HG02588 (cell line): ENCODE measurements around the gene TMEM9B.

Experiments
- ATAC-seq: cut with Tn5 transposase; IDR thresholded peaks from one replicate; pipeline ENCODE4 v1.9.1; 2021; ENCODE audit warnings: mild to moderate bottlenecking, moderate library complexity; ENCODE audit not compliant: unreplicated experiment

The TMEM9B gene

DNA sequence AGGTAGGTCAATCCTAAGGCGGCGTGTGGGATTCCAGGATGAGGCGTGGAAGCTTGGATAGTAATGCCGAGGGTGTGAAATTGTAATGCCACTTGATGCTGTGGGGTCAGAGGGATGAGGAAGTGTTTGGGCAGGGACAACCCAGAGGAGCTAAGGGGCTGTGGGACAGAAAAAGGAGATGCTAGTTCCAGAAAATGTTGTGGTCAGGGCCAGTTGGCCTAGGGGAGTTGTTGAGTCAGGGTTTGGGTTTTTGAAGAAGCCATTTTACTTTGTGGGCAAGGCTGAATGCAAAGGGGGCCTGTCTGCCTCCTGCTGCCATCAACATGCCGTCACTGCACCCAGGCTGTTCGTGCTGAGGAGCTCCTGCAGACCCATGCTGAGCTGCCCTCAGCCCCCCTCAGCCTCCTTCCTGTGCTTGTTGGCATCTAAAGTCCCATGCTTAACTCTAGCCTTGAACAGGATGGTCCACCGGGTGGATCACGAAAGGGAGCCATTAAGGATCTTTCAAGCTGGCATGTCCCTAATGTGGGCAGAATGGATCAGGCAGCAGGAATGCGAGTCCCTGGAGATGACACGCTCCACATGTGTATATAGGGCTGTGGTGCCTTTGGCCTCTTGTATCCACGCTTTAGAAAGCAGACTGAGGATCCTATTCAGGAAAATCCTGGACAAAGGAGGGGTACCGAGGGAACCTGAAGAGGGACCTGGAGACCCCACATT is 33.6 kb downstream of the TMEM9B start:
- ATAC-seq, result no peak

DNA sequence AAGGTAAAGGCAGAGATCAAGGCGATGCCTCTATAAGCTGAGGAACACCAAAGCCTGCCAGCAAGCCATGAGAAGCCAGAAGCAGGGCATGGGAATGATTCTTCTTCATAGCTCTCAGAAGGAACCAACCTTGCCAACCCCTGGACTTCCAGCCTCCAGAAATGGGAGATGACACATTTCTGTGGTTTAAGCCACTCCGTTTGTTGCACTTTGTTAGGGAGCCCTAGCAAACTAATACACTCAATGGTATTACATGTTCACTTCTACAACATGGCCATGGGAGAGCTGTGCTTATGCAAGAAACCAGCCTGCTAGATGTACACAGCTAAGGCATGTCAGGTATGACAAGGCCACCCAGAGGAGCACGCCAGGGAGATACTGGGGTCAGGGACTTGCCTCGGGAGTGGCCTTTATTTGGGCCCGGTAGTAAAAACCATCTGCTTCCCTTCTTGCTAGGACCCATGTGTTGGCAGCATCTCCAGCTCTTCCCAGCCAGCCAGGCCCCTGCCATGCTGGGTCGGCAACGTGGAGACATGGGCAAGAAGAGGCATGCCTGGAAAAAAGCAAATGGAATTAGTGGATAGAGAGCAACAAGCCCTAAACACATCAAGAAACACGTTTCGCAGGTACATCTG is 35.1 kb downstream of the TMEM9B start:
- no peak for ATAC-seq

DNA sequence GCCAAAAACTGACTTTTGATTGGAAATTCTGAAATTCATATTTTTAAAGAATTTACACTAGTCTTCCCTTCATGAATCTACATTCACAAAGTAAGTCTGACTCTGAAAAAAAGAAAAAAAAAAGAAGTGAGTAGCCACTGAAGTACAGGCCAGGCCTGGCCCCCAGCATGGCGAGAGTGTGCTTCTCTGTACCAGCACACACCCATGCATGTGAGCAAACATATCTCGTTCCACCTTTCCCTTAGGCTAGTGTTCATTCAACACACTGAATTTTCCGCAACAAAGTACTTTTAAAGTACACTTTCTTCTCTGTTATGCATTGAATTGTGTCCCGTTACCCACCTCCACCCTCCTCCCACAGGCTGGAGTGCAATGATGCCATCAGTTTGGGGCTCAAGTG is 36.0 kb downstream of the TMEM9B start:
- ATAC-seq, result no peak

DNA sequence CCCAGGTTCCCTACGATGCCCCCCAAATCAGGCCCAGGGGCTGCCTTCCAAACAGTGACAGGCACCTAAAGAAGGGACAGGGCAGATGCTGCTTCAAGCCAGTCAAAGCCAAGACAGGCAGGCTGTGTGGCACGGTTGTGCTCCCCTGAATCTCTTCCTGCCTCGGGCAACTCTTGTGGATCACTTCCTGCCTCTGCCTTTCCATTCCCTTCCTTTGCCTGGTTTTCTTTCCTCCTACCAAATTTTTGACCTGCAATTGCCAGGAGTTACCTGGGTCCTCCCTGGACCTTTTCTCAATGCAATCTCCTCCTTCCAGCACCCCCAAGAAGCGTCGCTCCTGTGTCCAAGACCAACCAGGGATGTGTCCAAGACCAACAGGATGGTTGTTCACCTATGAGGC is 37.0 kb downstream of the TMEM9B start:
- no peak for ATAC-seq

DNA sequence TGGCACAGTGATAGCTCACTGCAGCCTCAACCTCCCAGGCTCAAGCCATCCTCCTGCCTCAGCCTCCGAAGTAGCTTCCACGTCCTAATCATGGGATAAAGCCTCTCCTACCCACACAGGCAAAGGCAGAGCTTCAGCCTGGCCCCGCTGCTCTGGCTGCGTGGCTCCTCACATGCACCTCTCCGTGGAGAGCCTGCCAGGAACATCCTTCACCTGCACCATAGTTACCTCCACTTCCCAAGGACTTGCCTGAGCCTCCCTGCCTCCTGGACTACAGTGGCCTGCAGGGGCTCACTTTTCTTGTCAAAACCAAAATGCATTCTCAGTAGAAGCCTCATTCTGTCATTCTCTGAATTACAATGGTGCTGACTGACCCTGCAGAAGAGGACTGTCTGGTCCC is 38.0 kb downstream of the TMEM9B start:
- no peak for ATAC-seq

DNA sequence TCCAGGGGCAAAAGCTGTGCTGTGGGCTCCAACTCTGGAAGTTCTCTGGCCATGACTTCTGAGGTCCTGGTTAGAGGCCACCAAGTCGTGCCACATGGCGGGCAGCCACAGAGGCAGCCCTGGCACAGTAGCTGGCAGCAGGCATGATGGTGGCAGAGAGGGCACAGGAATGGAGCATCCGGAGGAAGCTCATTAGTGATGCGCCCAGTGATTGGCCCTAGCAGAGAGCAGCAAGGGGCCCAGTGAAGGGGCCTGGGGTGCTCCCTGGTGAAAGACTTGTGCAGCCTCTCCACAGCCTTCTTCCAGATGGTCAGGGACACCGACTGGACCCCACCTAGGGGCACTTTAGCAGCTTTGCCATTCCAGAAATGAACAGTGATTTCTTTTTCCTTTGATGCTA is 38.5 kb downstream of the TMEM9B start:
- no peak for ATAC-seq

DNA sequence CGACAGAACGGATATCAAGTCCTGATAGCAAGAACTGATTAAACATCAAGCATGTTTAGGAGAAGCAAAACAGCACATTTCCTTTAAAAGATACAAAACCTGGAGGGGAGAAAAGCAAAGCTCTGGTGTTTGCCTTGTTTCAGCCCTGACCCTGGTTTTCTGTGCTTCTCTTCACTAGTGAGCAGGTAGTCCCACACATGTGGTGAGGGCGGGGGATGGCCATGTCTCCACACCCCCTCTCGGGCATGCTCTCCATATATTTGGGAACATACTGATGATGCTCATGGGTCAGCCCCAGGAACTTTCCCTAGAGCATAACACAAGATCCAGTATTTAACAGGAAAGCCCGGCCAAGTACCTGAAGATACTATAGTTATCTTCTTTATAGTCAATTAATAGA is 41.6 kb downstream of the TMEM9B start:
- no peak for ATAC-seq

DNA sequence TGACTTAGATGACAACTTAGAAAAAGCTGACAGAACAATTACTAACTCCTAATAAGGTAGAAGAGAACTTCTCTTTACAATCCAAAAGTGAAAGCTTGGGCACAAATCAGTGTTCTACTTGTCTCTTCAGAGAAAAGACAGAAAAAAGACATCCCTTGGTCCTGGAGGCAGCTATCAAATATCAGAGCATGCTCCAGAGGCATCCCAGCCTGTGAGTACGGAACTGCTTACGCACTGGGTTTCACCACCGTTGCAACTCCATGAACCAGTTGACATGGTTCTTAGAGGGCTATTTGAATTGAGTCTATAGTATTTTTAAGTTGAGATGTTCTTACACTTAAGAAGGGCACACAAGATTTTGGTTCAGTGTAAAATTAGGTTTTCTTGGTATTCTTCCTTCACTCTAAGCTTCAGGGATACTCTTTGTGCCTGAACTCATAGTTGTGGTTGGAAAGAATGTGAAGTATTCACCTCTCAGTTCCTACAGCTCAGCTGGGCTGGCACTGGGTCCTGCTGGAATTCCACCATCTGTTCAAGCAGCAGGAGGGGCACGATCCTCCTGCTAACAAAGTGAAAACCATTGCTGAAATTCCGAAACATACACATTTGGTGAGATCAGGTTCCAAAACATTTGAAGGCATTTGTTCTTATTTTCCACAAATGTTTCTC is 47.0 kb downstream of the TMEM9B start:
- no peak for ATAC-seq

DNA sequence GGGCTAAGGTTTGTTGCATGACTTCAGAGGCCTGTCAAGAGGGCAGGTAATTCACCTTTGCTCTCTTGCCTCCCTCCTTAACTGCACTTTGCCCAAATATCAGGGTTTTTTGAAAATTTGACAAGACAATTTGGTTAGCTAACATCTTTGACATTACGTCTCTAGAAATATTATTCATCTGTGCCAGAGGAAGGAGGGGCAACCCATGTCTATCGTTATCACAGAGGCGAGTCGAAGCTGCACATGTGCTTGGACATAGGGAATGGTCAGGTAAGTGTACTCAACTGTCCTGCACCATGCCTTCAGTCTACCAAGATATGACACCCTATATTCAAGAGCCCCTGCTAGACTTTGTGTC is 49.6 kb downstream of the TMEM9B start:
- no peak for ATAC-seq

DNA sequence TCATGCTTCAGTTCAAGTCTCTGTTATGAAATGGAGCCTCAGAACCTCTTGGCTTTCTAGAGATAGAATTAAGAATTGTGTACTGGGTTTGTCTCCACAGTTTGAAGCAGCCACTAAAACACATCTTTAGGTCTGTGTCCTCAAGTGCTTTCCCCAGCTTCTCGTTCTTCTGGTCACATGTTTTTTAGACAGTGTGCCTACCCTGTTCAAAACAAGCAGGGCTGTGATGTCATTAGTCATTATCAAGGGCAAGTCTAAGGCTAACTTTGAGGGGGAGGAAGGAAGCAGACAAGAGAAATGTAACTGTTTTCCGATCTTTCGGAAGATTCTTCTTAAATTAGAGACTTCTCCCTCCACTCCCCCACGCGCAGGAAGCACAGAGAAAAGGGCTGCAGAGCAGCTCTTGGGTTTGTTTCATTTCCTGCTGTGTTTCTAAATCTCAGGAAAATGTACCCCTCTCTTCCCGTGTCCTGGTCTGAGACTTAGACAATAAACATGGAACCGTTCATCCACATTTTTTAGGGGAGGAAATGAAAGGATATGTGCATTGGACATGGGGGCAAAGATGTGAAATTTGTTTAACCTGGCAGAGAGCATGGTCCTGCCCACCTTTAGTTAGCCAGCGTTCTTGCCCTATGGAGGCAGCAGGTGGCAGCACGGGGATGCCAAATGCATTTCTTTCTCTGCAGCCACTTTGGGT is 50.1 kb downstream of the TMEM9B start:
- ATAC-seq, result no peak

DNA sequence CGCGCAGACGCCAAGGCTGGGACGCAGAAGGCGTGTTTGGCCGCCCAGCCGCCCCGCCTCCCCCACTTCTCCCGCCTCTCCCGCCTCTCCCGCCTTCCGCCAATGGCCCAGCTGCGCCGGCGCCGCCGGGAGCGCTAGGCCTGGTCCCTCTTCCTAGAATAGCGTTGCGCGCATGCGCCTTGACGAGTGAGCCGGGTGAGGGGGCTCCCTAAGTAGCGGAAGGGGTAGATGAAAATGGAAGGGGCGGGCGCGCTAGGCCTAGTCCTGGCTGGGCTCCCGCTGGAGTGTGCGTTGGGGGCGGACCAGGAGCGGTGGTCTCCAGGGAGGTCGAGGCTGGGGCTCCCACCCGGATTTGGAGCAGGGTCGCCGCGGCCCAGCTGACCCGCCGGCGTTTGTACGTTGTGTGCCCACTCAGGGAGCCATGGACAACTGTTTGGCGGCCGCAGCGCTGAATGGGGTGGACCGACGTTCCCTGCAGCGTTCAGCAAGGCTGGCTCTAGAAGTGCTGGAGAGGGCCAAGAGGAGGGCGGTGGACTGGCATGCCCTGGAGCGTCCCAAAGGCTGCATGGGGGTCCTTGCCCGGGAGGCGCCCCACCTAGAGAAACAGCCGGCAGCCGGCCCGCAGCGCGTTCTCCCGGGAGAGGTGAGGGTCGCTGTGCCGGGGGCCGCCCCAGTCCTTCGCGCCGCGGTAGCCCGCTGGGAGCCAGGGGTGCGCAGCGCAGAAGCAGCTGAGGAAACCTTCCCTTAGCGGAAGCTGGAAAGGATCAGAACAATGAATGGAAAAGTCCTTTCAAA is 53.0 kb downstream of the TMEM9B start, which contains the start of gene AKIP1:
TSS of gene AKIP1 (plus strand) at position 161 of the 795 bp plus-strand sequence. CDS start at position 422, 261 bp downstream.
- peak; percentile 75 for ATAC-seq

DNA sequence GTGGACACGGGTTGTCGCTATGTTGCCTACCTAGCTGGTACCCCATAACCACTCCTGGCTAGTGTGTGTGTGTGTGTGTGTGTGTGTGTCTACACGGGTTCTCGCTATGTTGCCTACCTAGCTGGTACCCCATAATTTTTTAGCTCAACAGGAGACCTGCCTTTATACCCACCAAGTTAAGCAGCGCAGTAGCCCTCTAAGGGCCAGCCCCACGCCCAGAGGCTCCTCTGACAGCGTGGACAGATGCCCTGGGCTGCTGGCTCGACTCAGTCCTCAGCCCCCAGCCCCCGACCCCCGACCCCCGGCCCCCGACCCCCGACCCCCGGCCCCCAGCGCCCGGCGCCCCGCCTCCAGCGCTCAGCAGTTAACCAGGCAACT is 53.6 kb downstream of the TMEM9B start:
- ATAC-seq, result peak; percentile 17

DNA sequence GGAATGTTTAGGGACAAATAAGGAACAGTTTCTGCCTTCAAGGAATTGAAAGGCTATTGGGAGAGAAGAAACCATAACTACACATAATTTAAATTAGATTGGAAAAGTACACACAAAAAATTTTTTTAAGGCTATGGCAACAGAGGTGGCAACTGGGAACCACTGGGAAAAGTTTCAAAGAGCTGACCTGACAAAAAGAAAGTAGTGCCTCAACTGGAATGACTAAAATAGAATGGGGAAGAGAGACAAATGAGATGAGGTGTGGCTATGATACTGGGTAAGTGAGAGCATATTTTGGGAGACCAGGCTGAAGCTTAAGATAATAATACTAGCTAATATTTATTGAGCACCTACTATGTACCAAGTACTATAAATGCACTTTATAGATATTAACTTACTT is 56.1 kb downstream of the TMEM9B start:
- no peak for ATAC-seq

DNA sequence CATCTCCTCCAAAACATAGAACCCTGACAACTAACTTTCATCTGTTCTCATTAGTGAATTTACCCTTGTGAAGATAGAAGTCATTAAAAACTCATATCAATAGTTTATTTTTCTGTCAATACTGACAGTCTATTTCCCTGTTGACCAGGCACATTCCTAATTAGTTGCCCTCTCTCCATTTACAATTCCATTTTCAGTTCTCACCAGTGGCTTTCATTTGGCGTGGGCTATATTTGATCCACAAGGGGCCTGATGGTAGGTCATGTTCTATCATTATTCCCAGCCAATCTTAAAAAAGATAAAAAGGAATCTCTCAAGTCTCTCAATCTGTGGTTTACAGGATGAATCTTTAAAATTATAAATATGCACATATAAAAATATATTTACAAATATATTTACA is 57.1 kb downstream of the TMEM9B start:
- ATAC-seq, result no peak

DNA sequence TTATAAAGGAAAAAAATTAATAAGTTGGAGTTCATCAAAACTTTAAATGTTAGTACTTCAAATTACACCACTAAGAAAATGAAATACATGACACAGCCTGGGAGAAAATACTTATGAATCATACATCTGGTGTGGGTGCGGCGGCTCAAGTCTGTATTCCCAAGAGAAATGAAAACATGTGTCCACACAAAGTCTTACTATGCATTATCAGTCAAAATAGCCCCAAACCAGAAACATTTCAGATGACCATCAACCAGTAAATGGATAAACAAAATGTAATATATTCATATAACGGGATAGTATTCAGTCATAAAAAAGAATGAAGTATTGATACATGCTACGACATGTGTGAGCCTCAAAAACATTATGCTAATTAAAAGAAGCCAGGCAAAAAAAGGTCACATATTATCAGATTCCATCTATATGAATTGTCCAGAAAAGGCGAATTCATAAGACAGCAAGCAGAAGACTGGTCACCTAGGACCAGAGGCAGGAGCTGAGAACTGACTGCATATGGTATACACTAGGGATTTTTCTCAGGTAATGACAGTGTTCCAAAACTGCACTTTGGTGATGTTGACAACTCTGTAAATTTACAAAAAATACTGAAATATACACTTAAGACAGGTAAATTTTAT is 58.6 kb downstream of the TMEM9B start:
- no peak for ATAC-seq

DNA sequence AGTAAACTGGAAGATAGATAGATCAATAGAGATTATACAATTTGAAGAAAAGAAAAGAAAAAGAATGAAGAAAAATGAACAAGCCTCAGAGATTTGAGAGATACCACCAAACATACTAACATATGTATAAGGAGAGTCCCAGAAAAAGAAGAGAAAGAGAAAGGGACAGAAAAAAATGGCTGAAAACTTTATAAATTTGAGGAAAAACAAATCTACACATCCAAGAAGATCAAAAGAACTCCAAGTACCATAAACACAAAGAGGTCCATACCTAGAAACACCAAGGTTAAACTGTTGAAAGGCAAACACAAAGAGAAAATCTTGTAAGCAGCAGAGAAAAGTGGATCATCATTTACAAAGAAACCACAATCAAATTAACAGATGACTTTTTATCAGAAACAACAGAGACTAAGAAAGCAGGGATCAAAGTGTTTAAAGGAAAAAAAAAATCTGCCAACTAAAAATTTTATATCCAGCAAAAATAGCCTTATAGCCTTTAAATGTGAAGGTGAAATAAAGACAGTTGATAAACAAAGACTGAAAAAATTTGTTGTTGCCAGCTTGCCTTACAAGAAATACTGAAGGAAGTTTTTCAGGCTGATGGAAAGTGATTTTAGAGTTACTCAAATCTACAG is 65.0 kb downstream of the TMEM9B start:
- no peak for ATAC-seq
